GM19035 (cell line): ENCODE results near the gene COL15A1.
A peak's percentile ranks its signal among the peaks of the same experiment; 100 is the strongest.

ENCODE experiments used
- ATAC-seq: cut with Tn5 transposase; IDR thresholded peaks from one replicate; pipeline ENCODE4 v1.9.1; 2021; ENCODE audit not compliant: unreplicated experiment

Gene COL15A1

DNA sequence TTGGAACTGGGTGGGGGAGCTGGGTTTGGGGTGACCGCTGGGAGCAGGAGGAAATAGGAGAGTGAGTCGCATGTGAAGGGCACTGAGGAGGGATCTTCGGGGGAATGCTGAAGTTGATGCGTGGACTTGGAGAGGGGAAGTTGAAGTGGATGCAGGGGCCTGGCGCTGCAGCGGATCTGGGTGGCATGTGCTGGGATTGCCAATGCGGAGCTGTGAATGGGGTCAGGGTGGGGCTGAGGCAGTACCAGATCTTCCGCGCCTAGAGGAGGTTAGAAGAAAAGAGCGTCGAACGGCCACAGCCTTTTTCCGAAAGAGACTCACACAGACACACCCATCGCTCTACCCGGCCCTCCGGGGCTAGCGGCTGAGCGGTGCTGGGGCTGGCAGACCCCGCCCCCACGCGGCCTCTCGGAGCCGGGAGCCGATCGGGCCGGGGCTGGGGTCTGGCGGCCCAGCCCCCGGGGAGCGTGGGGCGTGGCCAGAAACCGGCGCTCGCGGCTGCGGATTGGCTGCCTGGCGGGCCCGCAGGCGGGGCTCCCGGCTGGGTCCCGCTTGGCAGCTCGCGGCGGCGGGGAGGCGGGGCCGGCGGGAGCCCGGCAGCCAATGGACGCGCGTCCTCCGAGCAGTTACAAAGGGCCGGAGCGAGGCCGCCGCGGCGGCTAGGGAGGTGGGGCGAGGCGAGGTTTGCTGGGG is 160.9 kb downstream of the COL15A1 start, which contains the start of gene TGFBR1:
Gene TGFBR1 (plus strand): TSS at position 655 of the 693 bp plus-strand sequence. CDS start 93 bp downstream, outside the sequence.
- peak; percentile 92 for ATAC-seq

DNA sequence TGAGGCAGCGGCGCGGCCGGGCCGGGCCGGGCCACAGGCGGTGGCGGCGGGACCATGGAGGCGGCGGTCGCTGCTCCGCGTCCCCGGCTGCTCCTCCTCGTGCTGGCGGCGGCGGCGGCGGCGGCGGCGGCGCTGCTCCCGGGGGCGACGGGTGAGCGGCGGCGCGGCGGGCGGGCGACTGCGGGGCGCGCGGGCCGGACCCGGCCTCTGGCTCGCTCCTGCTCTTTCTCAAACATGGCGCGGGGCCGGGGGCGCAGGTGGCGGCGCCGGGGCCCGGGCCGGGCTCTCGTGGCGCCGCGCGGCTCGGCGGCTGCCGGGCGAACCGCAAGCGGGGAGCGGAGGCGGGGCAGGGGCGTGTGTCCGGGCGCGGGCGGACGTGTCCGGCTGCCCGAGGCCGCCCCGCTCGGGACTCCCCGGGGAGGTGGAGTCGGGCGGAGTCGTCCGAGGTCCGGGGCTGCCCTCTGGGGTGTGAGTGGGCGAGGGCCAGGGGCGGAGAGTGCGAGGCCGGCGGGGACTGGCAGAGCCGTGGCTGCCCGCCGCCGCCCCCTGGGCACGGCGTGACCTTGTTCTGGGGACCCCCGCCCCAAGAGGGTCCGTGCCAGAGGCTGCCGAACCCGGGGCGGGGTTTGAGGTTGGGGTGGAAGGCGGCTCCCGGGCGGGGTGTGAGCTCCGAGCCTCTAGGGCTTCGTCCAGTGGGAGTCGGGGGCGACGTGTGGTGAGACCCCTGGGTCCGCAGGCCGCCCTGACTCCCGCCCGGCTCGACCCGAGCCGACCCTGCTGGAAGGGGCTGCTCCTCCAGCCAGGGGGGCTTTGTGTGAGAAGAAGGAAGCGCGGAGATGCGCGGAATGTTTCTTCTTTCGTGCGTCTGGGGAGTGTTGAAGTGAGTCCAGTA is 161.7 kb downstream of the COL15A1 start:
- ATAC-seq: peak; percentile 70

- no peak for ATAC-seq
Observed at GRCh38 chr9:99106044-99106375, 162.3 kb downstream of the COL15A1 start.

- no peak for ATAC-seq
Observed at GRCh38 chr9:99107421-99107820, 163.7 kb downstream of the COL15A1 start.

- ATAC-seq: no peak
Observed at GRCh38 chr9:99108131-99108530, 164.4 kb downstream of the COL15A1 start.

GRCh38 chr9:99109522-99109921 is 165.8 kb downstream of the COL15A1 start:
- ATAC-seq: no peak

DNA sequence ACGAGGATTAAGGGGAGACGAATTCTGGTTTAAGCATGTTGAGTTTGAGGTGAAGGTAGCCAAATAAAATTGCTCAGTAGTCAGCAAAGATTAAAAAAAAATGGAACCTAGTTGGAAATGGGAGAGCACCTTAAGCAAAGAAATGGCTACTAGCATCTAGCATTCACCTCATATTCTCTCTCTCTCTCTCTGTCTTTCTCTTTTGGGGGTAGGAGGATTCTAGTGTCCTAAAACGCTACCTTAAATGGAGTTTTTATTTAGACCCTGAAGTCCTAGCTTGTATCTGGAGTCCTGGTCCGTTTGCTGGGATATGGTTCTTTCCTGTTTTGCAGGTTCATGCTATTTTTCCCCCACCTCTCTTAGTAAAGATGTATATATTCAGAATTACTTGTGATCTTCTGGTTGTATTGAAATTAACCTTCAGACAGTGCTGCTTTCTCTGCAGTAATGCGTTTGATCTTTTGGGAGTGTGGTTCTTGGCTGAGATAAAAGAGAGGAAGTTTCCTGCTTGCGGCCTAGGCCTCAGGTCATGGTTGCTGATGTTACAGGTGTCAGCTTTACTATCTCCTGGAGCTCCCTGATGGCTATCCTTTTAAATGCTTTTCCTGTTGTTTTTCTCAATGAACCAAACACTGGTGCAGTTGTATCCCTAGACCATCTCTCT is 169.2 kb downstream of the COL15A1 start:
- ATAC-seq: no peak

- no peak for ATAC-seq
Observed at GRCh38 chr9:99113414-99114048, 169.8 kb downstream of the COL15A1 start.

- no peak for ATAC-seq
Observed at GRCh38 chr9:99114049-99114440, 170.3 kb downstream of the COL15A1 start.

GRCh38 chr9:99114846-99115500 is 171.3 kb downstream of the COL15A1 start:
- ATAC-seq: no peak

DNA sequence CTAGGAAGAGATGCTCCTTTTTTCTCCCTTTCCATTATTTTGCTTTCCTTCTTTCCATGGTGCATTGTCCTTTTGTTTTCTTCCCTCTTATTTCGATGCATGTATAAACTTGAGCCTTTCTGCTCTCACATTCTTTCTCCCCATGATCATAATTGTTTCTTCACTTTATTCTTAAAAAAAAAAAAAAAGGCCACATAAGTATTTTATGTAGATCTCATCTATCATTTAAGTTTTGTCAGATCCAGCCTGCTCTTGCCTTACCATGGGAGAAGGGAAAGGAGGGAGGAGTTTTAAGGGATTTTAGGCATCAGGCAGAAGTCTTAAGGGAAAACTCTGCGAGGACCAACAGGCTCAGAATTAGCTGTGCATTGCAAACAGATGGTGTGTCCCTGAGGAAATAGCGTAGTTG is 172.3 kb downstream of the COL15A1 start:
- no peak for ATAC-seq

- peak; percentile 99 for ATAC-seq
Observed at GRCh38 chr9:99118782-99119466, 175.2 kb downstream of the COL15A1 start.

GRCh38 chr9:99119976-99120655 is 176.4 kb downstream of the COL15A1 start:
- no peak for ATAC-seq
